Ovary (tissue), 9 donors: ENCODE data around the gene VPS52. TPM values are rescaled to one million over a fixed set of nuclear protein-coding genes. Genes with fewer than 3 reads are reported as not detected.

Experiments used
- DNase-seq, 5 donors: peaks; one replicate each; pipeline ENCODE4 v3.0.0-alpha.2; 2019 to 2020
- H3K27ac ChIP-seq, 2 donors: fragments of 200-600 bp; one replicate each; pipeline versions ENCODE4 v1.5.1 to v1.8.0; 2019 to 2022
- H3K27me3 ChIP-seq: fragments of 200-600 bp; one replicate; pipeline ENCODE4 v1.8.0; 2022
- H3K36me3 ChIP-seq: fragments of 200-600 bp; sonication (generic); one replicate; pipeline ENCODE4 v1.5.1; 2019
- H3K4me1 ChIP-seq: one replicate; pipeline ENCODE4 v1.8.1; 2013; ENCODE audit warnings: mild to moderate bottlenecking, moderate library complexity; ENCODE audit not compliant: insufficient read depth
- H3K4me3 ChIP-seq: fragments of 200-600 bp; sonication (generic); one replicate; pipeline ENCODE4 v1.5.1; 2017
- H3K9me3 ChIP-seq, 2 donors: fragments of 200-600 bp in 1 of 2; sonication (generic) in 1 of 2; one replicate each; pipeline versions ENCODE4 v1.5.1 to v1.8.1; 2013 to 2019; ENCODE audit warnings: mild to moderate bottlenecking in 1 of 2, moderate library complexity in 1 of 2
- CTCF ChIP-seq, 3 donors: fragments of 450-650 bp in 2 of 3; fragments of 200-600 bp in 1 of 3; IDR thresholded peaks; one replicate each; pipeline versions ENCODE4 v1.5.1 to v1.8.0; 2016 to 2022; ENCODE audit warnings: antibody characterized with exemption in 3 of 3, mild to moderate bottlenecking in 1 of 3
- EP300 ChIP-seq: sonication (generic); formaldehyde crosslinking; IDR thresholded peaks from one replicate; pipeline ENCODE4 v1.6.1; 2017; ENCODE audit warnings: antibody characterized with exemption
- POLR2A ChIP-seq: fragments of 450-650 bp; IDR thresholded peaks from one replicate; pipeline ENCODE4 v1.6.1; 2017; ENCODE audit warnings: antibody characterized with exemption, mild to moderate bottlenecking, moderate library complexity
- WGBS, 3 donors: extraction: QIAGEN DNeasy Blood & Tissue Kit in 1 of 3; methylation state at CpG; one replicate each; pipeline versions ENCODE4 v1.1.5 to v1.1.7; 2013 to 2017; 5-methylcytosine and 5-hydroxymethylcytosine counted together
- intact Hi-C, 4 donors: fragments of 100-400 bp; cut with DNase I; formaldehyde crosslinking; loops; one replicate each; pipeline versions ENCODE4 v1.11.0 to v1.15.1; 2022 to 2023
- polyA plus RNA-seq, 2 donors: library from polyadenylated mRNA; stranded (reverse); fragments of 200-250 nt in 1 of 2; fragments of 350-450 nt in 1 of 2; fragmentation: Illumina TruSeq in 1 of 2; extraction: RNeasy Lipid Tissue Mini Kit (QIAGEN cat#74804) in 1 of 2; gene quantifications; one replicate each; pipeline ENCODE4 v1.2.3, GENCODE V29; 2013 to 2014
- total RNA-seq, 7 donors: library from RNA; depleted of rRNA in 2 of 7; stranded (reverse); fragments of >200 nt in 2 of 7; fragmentation: NEBNext Ultra II Directional in 3 of 7; extraction: Animal tissue kit (Norgen Biotek cat#: 25700) in 3 of 7; gene quantifications; one replicate each; pipeline versions ENCODE4 v1.1.0 to v1.2.4, GENCODE V29; 2016 to 2023
- donor health status: DM: no; HTN: no; CAD: no; lungs with moderate emphysema.
- donor health status: DM: no; HTN: no; CAD: no.
- donor health status: Bipolar disorder and iron deficiency.
- donor health status: DM: yes; HTN: yes; CAD: no.
- donor health status: DM: no; HTN: no; CAD: no.
- donor health status: DM: yes; HTN: yes; CAD: no.

The VPS52 gene
- total and polyA plus RNA-seq, 9 donors: 24.0 to 56.7 (median 45.2) TPM

- TF ChIP-seq EP300 (no peak), CTCF (IDR thresholded peaks at IDR 0.05) (no peak), POLR2A (peak; percentile 34)
- 0 to 1% (median 1%) methylated on average over 10 of the region's 10 CpGs for WGBS, 3 donors
- intact Hi-C loops: loop anchor here in 2 of 4 donors (10.0 kb wide), 2 partner anchors 100 to 110 kb away; partner anchors contain the start of genes CUTA (in 1 of the 2), PHF1 (in 1 of the 2) and SYNGAP1 (in 1 of the 2)
- peaks cover 8% of the 10 kb centered on the region for H3K4me1 ChIP-seq
- H3K27ac ChIP-seq: peak overlapping the region; percentile 93 to 96
- H3K4me3 ChIP-seq: peak overlapping the region; percentile 64
- H3K36me3 ChIP-seq: no peaks in the 10 kb centered on the region
- peak in 4 of 5 donors; percentile 67 to 85 (median 68) for DNase-seq
- H3K27me3 ChIP-seq: no peaks in the 10 kb centered on the region
- H3K9me3 ChIP-seq: no peaks in the 10 kb centered on the region
These were observed 42.9 kb upstream of the VPS52 start for GRCh38 chr6:33314515-33314942.

GRCh38 chr6:33313709-33314514 lies 42.2 kb upstream of the VPS52 start, which contains the start of gene TAPBP:
TAPBP (minus strand) TSS chr6:33314078; CDS start chr6:33314041, 37 bp downstream.
- Histone ChIP-seq H3K9me3 (no peaks in the 10 kb centered on the region), H3K27me3 (no peaks in the 10 kb centered on the region), H3K36me3 (no peaks in the 10 kb centered on the region), H3K4me1 (peaks cover 8% of the 10 kb centered on the region), H3K27ac (peak within 1 kb of the TSS; percentile 93 to 96), H3K4me3 (peak within 1 kb of the TSS; percentile 64)
- intact Hi-C loops: loop anchor here in 2 of 4 donors (10.0 kb wide), 2 partner anchors 101 to 111 kb away; partner anchors contain the start of genes CUTA (in 1 of the 2), PHF1 (in 1 of the 2) and SYNGAP1 (in 1 of the 2)
- no peak for TF ChIP-seq EP300
- peak; percentile 40 for TF ChIP-seq POLR2A
- WGBS, 3 donors: 0% methylated on average over 47 of the region's 47 CpGs
- DNase-seq: peak in 4 of 5 donors; percentile 55 to 73 (median 70)

GRCh38 chr6:33313105-33313708 lies 41.5 kb upstream of the VPS52 start:
- peak overlapping the region; percentile 93 to 96 for H3K27ac ChIP-seq
- no peaks in the 10 kb centered on the region for H3K9me3 ChIP-seq
- TF ChIP-seq CTCF (IDR thresholded peaks at IDR 0.05): no peak
- TF ChIP-seq POLR2A: no peak
- TF ChIP-seq EP300: no peak
- no peaks in the 10 kb centered on the region for H3K36me3 ChIP-seq
- H3K4me3 ChIP-seq: peak overlapping the region; percentile 64
- H3K27me3 ChIP-seq: no peaks in the 10 kb centered on the region
- intact Hi-C loops: loop anchor here in 2 of 4 donors (10.0 kb wide), 2 partner anchors 102 to 112 kb away; partner anchors contain the start of genes CUTA (in 1 of the 2), PHF1 (in 1 of the 2) and SYNGAP1 (in 1 of the 2)
- WGBS, 3 donors: 1% methylated on average over 27 to 33 of the region's 33 CpGs
- DNase-seq: peak in 4 of 5 donors; percentile 40 to 70 (median 60)
- peaks cover 8% of the 10 kb centered on the region for H3K4me1 ChIP-seq

GRCh38 chr6:33312361-33313104 lies 40.9 kb upstream of the VPS52 start:
- Histone ChIP-seq H3K9me3 (no peaks in the 10 kb centered on the region), H3K4me1 (peaks cover 8% of the 10 kb centered on the region), H3K27me3 (no peaks in the 10 kb centered on the region), H3K4me3 (peak overlapping the region; percentile 64), H3K36me3 (no peaks in the 10 kb centered on the region), H3K27ac (peak overlapping the region; percentile 93 to 96)
- 2 to 3% (median 2%) methylated on average over 28 to 29 of the region's 29 CpGs for WGBS, 3 donors
- intact Hi-C loops: loop anchor here in 2 of 4 donors (10.0 kb wide), 2 partner anchors 102 to 112 kb away; partner anchors contain the start of genes CUTA (in 1 of the 2), PHF1 (in 1 of the 2) and SYNGAP1 (in 1 of the 2)
- peak; percentile 66 to 78 (median 71) for DNase-seq
- TF ChIP-seq POLR2A (no peak), CTCF (IDR thresholded peaks at IDR 0.05) (no peak), EP300 (no peak)
